RWPE2 (cell line): ENCODE data around the gene ETNK2.

Source experiments
- ATAC-seq: fragments of 200-7000 bp; cut with Tn5 transposase; 3 replicates; pipeline ENCODE4 v1.9.1; 2021; ENCODE audit warnings: low read depth
- DNase-seq: peaks from one replicate; pipeline ENCODE4 v3.0.0-alpha.2; 2020; ENCODE audit warnings: low spot score
- H3K27ac ChIP-seq: fragments of 450-650 bp; 2 replicates; pipeline ENCODE4 v1.5.1; 2017; ENCODE audit warnings: mild to moderate bottlenecking; ENCODE audit not compliant: poor library complexity, severe bottlenecking
- H3K27me3 ChIP-seq: fragments of 250-450 bp; sonication (Bioruptor Pico); 2 replicates; pipeline ENCODE4 v1.5.1; 2021; ENCODE audit warnings: mild to moderate bottlenecking, moderate library complexity; ENCODE audit not compliant: insufficient read depth, poor library complexity, severe bottlenecking
- H3K36me3 ChIP-seq: fragments of 250-450 bp; sonication (Bioruptor Pico); 2 replicates; pipeline ENCODE4 v1.5.1; 2020; ENCODE audit warnings: low read depth, mild to moderate bottlenecking, moderate library complexity
- H3K4me1 ChIP-seq: fragments of 250-450 bp; sonication (Bioruptor Pico); 2 replicates; pipeline ENCODE4 v1.5.1; 2021; ENCODE audit warnings: mild to moderate bottlenecking, moderate library complexity; ENCODE audit not compliant: insufficient read depth, poor library complexity, severe bottlenecking
- H3K4me3 ChIP-seq: fragments of 250-450 bp; sonication (Bioruptor Pico); 2 replicates; pipeline ENCODE4 v1.5.1; 2021; ENCODE audit warnings: mild to moderate bottlenecking, moderate library complexity; ENCODE audit not compliant: severe bottlenecking
- H3K9me3 ChIP-seq: fragments of 250-450 bp; sonication (Bioruptor Pico); 2 replicates; pipeline ENCODE4 v1.5.1; 2021; ENCODE audit warnings: mild to moderate bottlenecking, moderate library complexity; ENCODE audit not compliant: severe bottlenecking
- TF ChIP-seq, protein P1 (sequence below): fragments of 450-650 bp; IDR thresholded peaks from one replicate; pipeline ENCODE4 v1.5.1; 2017; ENCODE audit warnings: mild to moderate bottlenecking, moderate library complexity; ENCODE audit not compliant: poor library complexity, severe bottlenecking

The ETNK2 gene

DNA sequence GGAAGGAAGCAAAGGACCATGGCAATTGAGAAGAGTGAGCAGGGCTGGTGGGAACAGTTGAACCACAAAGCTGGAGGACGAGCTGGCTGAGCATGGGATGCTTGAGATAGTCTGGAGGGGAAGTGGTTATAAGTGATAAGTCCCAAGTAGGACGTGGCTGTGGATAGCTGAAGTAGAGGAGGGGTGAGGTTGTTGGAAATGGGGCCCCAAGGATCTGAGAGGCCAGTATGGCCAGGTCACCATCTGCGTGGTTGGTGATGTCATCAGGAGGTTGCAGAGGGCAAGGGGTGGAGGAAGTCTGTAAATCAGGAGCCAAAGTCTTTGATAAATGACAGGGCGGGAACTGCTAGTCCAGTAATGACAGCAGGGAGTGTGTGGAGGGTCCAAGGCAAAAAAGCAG is 25.3 kb upstream of the ETNK2 start:
- Histone ChIP-seq H3K36me3 (no peaks in the 10 kb centered on the region), H3K4me1 (peaks cover 11% of the 10 kb centered on the region), H3K27ac (no peak overlapping the region), H3K4me3 (no peak overlapping the region), H3K27me3 (no peaks in the 10 kb centered on the region), H3K9me3 (no peaks in the 10 kb centered on the region)
- DNase-seq = no peak
- ATAC-seq = no peak
- TF ChIP-seq, protein P1, sequence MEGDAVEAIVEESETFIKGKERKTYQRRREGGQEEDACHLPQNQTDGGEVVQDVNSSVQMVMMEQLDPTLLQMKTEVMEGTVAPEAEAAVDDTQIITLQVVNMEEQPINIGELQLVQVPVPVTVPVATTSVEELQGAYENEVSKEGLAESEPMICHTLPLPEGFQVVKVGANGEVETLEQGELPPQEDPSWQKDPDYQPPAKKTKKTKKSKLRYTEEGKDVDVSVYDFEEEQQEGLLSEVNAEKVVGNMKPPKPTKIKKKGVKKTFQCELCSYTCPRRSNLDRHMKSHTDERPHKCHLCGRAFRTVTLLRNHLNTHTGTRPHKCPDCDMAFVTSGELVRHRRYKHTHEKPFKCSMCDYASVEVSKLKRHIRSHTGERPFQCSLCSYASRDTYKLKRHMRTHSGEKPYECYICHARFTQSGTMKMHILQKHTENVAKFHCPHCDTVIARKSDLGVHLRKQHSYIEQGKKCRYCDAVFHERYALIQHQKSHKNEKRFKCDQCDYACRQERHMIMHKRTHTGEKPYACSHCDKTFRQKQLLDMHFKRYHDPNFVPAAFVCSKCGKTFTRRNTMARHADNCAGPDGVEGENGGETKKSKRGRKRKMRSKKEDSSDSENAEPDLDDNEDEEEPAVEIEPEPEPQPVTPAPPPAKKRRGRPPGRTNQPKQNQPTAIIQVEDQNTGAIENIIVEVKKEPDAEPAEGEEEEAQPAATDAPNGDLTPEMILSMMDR = no peak

DNA sequence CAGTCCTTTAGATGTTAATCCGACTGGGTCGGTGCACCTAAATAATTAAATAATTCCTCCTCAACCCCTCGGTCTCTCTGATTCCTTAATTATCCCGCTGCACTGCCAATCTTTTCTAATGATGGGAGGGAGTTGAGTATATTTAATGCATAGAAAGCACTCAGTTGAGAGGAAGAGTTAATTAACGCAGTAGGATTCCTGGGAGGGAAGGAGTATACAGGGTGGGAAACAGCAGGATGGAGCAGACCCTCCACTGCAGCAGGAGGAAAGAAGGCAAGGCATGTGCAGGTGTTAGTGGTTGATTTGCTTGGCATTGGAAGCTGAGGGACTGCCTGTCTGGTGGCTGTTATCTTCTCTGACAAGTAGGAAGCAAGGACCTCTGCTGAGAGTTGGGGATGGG is 24.2 kb upstream of the ETNK2 start:
- ATAC-seq (no peak), DNase-seq (no peak)
- Histone ChIP-seq H3K27ac (no peak overlapping the region), H3K36me3 (no peaks in the 10 kb centered on the region), H3K27me3 (no peaks in the 10 kb centered on the region), H3K4me3 (no peak overlapping the region), H3K4me1 (peaks cover 18% of the 10 kb centered on the region), H3K9me3 (peaks cover 3% of the 10 kb centered on the region)
- TF ChIP-seq, protein P1 = no peak

DNA sequence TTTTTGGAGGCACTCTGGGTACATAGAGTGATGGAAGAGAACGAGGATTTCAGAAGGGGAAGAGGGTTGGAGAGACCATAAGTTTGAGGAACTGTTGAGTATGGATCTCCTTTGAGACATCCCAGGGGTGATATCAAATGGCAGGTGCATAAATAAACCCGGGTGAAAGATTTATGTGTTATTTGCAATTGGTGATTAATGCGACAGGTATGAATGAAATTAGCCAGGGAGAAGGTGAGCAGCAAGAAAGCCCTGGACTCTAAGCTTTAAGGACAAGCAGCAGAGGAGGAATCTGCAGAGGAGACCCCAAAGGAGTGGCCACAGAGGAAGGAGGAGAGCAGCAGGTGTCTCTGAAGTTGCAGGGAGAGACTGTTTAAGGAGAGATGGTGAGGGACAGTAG is 23.1 kb upstream of the ETNK2 start:
- TF ChIP-seq, protein P1 = no peak
- H3K27ac ChIP-seq = no peak overlapping the region
- no peaks in the 10 kb centered on the region for H3K27me3 ChIP-seq
- H3K4me1 ChIP-seq = peaks cover 18% of the 10 kb centered on the region
- DNase-seq (no peak), ATAC-seq (0 out of 3 replicates have a peak, but pooled peaks have one; percentile 29)
- H3K36me3 ChIP-seq = no peaks in the 10 kb centered on the region
- H3K4me3 ChIP-seq = no peak overlapping the region
- peaks cover 13% of the 10 kb centered on the region for H3K9me3 ChIP-seq

DNA sequence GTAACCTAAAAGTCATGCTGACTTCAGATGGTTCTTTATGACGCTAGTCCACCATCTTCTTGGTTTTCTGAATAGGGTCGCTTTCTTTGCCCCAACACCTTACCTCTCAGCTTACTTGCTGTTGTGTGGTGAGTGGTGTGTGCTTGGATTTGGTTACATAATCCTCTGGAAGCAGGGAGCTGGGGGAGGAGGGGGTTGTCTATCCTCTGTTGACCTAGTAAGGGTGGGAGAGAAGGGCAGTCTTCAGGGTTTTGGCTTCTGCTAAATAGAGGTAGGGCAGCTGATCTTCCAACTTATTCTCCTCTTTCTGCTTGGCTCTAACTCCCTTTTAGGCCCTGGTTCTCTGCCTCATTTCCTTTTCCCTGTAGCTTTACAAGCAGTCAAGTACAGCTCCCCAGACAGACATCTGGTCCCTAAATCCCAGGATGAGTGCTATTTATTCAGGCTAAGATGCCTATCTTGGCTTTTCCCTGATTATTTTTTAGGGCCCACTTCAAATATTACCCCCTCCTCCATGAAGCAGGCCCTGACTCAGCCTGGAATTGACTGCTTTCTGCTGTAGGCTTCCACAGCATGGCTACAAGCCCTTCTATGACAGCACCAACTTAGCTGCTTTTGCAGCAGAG is 20.7 kb upstream of the ETNK2 start:
- no peaks in the 10 kb centered on the region for H3K27me3 ChIP-seq
- no peaks in the 10 kb centered on the region for H3K36me3 ChIP-seq
- peak overlapping the region; percentile 62 for H3K27ac ChIP-seq
- H3K9me3 ChIP-seq = peaks cover 24% of the 10 kb centered on the region
- TF ChIP-seq, protein P1 = no peak
- no peak overlapping the region for H3K4me3 ChIP-seq
- no peak for DNase-seq
- H3K4me1 ChIP-seq = peaks cover 18% of the 10 kb centered on the region
- ATAC-seq = no peak

DNA sequence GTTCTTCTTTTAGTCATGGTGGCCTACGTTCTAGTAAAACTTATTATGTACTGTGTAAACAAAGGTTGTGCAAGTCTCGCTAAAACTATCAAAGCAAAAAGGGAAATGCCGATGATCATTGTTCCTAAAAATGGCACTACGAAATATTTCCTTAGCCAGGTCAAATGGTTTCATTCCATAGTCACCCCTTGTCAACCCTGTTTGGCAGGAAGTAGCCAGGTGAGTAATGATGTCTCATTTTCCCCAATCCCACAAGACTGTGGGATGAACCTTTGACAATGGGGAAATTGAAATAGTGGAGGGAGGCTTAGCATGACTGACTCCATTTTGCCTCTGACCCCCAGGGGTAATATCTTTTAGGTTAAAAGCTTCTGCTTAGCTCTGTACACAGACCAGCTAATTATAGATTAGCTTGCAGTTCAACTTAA is 19.9 kb upstream of the ETNK2 start:
- Histone ChIP-seq H3K36me3 (no peaks in the 10 kb centered on the region), H3K27ac (peak overlapping the region; percentile 62), H3K27me3 (no peaks in the 10 kb centered on the region), H3K4me1 (peaks cover 18% of the 10 kb centered on the region), H3K4me3 (no peak overlapping the region), H3K9me3 (peaks cover 24% of the 10 kb centered on the region)
- peak; percentile 93 for ATAC-seq
- DNase-seq = no peak
- TF ChIP-seq, protein P1 = no peak
